Activated CD4-positive, alpha-beta T cell treated with anti-CD3 and anti-CD28 coated beads for 36 hours (primary cell): ENCODE data around the gene TXNDC17. TPM values are rescaled to one million over a fixed set of nuclear protein-coding genes. Genes with fewer than 3 reads are reported as not detected.
"Not testable (repeated sequence)": the region's sequence is repeated elsewhere in the genome, so short reads cannot be mapped to it uniquely, and the experiment has no call there.

Experiments used
- ATAC-seq: fragments of 200-7000 bp; cut with Tn5 transposase; one replicate; pipeline ENCODE4 v1.10.0; 2021; ENCODE audit warnings: mild to moderate bottlenecking, moderate library complexity
- CTCF ChIA-PET: fragments of 350-600 bp; sonication (Branson Sonifier 250); formaldehyde crosslinking; loops from one replicate; lab custom pipeline; 2021; ENCODE audit warnings: antibody characterized with exemption; lab: Charles Lee
- POLR2A ChIA-PET: fragments of 350-600 bp; sonication (Branson Sonifier 250); formaldehyde crosslinking; loops from one replicate; lab custom pipeline; 2021; ENCODE audit warnings: antibody characterized with exemption, inconsistent platforms; lab: Charles Lee
- DNase-seq: peaks from one replicate; pipeline ENCODE4 v3.0.0-alpha.2; 2020
- H3K27ac Mint-ChIP-seq: one replicate; pipeline ENCODE4 v1.8.0; 2021; ENCODE audit warnings: mixed read lengths
- H3K27me3 Mint-ChIP-seq: one replicate; pipeline ENCODE4 v1.8.0; 2021; ENCODE audit warnings: mixed read lengths
- H3K36me3 Mint-ChIP-seq: one replicate; pipeline ENCODE4 v1.8.0; 2021; ENCODE audit warnings: low read depth, mixed read lengths
- H3K4me1 Mint-ChIP-seq: one replicate; pipeline ENCODE4 v1.8.0; 2021; ENCODE audit warnings: mixed read lengths
- H3K4me3 Mint-ChIP-seq: one replicate; pipeline ENCODE4 v1.8.0; 2021; ENCODE audit warnings: mild to moderate bottlenecking, moderate library complexity, mixed read lengths
- H3K9me3 Mint-ChIP-seq: one replicate; pipeline ENCODE4 v1.8.0; 2021; ENCODE audit warnings: low read depth, mixed read lengths
- intact Hi-C, 2 experiments: fragments of 100-400 bp; cut with DNase I in 1 of 2; cut with micrococcal nuclease in 1 of 2; formaldehyde crosslinking; loops; one replicate each; pipeline versions ENCODE4 v1.14.2 to v1.15.1; 2022 to 2024; cut with DNase I, micrococcal nuclease
- total RNA-seq, 2 experiments: library from RNA; stranded (reverse); gene quantifications; one replicate each; pipeline ENCODE4 v1.2.3, GENCODE V29; 2021

The TXNDC17 gene
- total RNA-seq: 100 to 1,000 TPM in 1 of 2 experiments, 10 to 100 TPM in 1; 52.4 to 122 TPM

- DNase-seq (peak; percentile 96), ATAC-seq (peak; percentile 81)
- Mint-ChIP-seq H3K27me3 (no peaks in the 10 kb centered on the region), H3K4me1 (peaks cover 58% of the 10 kb centered on the region), H3K27ac (peak within 1 kb of the TSS; percentile 92), H3K4me3 (peak within 1 kb of the TSS; percentile 92), H3K9me3 (no peaks in the 10 kb centered on the region), H3K36me3 (peaks cover 30% of the 10 kb centered on the region)
- intact Hi-C loops: loop anchor here (1.0 to 10.0 kb wide), 13 partner anchors 11 to 1797 kb away; partner anchors contain the start of genes C17orf100 (in 2 of the 2), MED31 (in 2 of the 2), NLRP1 (in 2 of the 2) and ACADVL (in 1 of the 2)
- CTCF ChIA-PET: interaction anchor here (1.7 to 1.8 kb wide), 2 partner anchors 9 to 363 kb away, joined by 5 to 6 read pairs; no protein-coding TSS in a partner anchor
- POLR2A ChIA-PET: no interaction called here
Observed at GRCh38 chr17:6640536-6641246, at the start of gene TXNDC17, which contains the start of gene KIAA0753. TXNDC17 (plus strand) TSS chr17:6641060; CDS start chr17:6641083, 23 bp downstream. KIAA0753 (minus strand) TSS chr17:6640711; CDS start chr17:6635103, 5,608 bp downstream.

- ATAC-seq (no peak), DNase-seq (no peak)
- POLR2A ChIA-PET: interaction anchor here (0.6 kb wide), 1 partner anchor 25 kb away, joined by 3 read pairs; no protein-coding TSS in a partner anchor
- no peaks in the 10 kb centered on the region for H3K9me3 Mint-ChIP-seq
- peaks cover 58% of the 10 kb centered on the region for H3K36me3 Mint-ChIP-seq
- CTCF ChIA-PET: no interaction called here
- no peaks in the 10 kb centered on the region for H3K27me3 Mint-ChIP-seq
- intact Hi-C loops: no loop called here
- no peak overlapping the region for H3K4me3 Mint-ChIP-seq
- no peaks in the 10 kb centered on the region for H3K4me1 Mint-ChIP-seq
- H3K27ac Mint-ChIP-seq: no peak overlapping the region
Observed at GRCh38 chr17:6591599-6592158, 49.2 kb upstream of the TXNDC17 start.

GRCh38 chr17:6592173-6592572 lies 48.7 kb upstream of the TXNDC17 start:
- Mint-ChIP-seq H3K36me3 (peaks cover 59% of the 10 kb centered on the region), H3K4me1 (no peaks in the 10 kb centered on the region)

DNA sequence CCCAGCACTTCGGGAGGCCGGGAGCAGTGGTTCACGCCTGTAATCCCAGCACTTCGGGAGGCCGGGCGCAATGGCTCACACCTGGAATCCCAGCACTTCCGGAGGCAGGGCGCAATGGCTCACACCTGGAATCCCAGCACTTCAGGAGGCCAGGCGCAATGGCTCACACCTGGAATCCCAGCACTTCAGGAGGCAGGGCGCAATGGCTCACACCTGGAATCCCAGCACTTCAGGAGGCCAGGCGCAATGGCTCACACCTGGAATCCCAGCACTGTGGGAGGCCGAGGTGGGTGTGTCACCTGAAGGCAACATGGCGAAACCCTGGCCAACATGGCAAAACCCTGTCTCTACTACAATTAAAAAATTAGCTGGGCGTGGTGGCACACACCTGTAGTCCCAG lies 47.5 kb upstream of the TXNDC17 start:
- ATAC-seq, H3K27me3 Mint-ChIP-seq, H3K4me1 Mint-ChIP-seq, H3K27ac Mint-ChIP-seq, POLR2A ChIA-PET, H3K4me3 Mint-ChIP-seq, DNase-seq, H3K9me3 Mint-ChIP-seq, CTCF ChIA-PET, intact Hi-C loops: not testable (repeated sequence)
- peaks cover 50% of the 10 kb centered on the region for H3K36me3 Mint-ChIP-seq

More at GRCh38 chr17:6592173-6592572, 48.7 kb upstream of the TXNDC17 start:
- no peak overlapping the region for H3K4me3 Mint-ChIP-seq
- DNase-seq (no peak), ATAC-seq (no peak)
- H3K9me3 Mint-ChIP-seq: no peaks in the 10 kb centered on the region
- H3K27me3 Mint-ChIP-seq: no peaks in the 10 kb centered on the region
- intact Hi-C loops: no loop called here
- ChIA-PET CTCF (no interaction called here), POLR2A (no interaction called here)
- H3K27ac Mint-ChIP-seq: no peak overlapping the region

DNA sequence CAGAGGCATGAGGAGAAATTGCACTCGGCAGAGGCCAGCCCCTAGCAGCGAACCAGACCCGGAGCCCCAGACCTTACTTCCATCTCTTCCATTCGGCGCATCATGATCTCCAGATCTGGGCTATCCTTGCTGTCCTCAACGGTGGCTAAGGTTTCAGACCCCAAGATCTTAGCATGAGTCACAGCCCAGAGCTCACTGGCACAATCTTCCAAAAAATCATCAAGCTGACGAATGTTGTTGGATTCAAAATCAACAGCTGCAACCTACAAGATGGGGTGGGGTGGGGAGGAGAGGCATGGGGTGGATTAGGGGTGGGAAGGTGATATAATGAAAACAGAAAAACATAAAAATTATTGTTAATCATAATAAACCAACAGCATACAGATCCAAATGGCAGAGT lies 44.8 kb upstream of the TXNDC17 start:
- ATAC-seq (no peak), DNase-seq (no peak)
- Mint-ChIP-seq H3K9me3 (no peaks in the 10 kb centered on the region), H3K36me3 (peaks cover 41% of the 10 kb centered on the region), H3K27ac (no peak overlapping the region), H3K27me3 (no peaks in the 10 kb centered on the region), H3K4me1 (no peaks in the 10 kb centered on the region), H3K4me3 (no peak overlapping the region)
- CTCF ChIA-PET: no interaction called here
- intact Hi-C loops: no loop called here
- POLR2A ChIA-PET: no interaction called here

DNA sequence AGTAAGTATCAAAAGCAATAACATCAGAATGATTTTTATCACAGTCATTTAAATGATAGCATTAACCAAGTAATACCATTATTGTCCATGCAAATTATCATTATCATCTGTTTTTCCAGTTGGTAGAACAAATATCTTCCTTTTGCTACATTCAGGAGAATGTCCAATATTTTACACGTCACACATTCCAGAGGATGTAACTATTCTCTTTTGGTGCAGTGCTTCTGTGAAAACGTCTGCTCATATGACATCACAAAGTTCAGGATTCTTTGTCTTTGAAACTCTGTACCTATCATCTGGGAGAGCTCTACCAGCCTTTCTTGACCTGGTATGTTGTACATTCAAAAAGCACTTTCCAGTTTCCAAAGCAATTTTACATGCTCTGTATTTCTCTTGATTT lies 44.3 kb upstream of the TXNDC17 start:
- DNase-seq (no peak), ATAC-seq (no peak)
- Mint-ChIP-seq H3K27me3 (no peaks in the 10 kb centered on the region), H3K9me3 (no peaks in the 10 kb centered on the region), H3K4me1 (no peaks in the 10 kb centered on the region), H3K27ac (no peak overlapping the region), H3K36me3 (peaks cover 43% of the 10 kb centered on the region), H3K4me3 (no peak overlapping the region)
- ChIA-PET POLR2A (interaction anchor here (0.7 kb wide), 1 partner anchor 13 kb away, joined by 3 read pairs; no protein-coding TSS in a partner anchor), CTCF (interaction anchor here (1.0 kb wide), 1 partner anchor 13 kb away, joined by 3 read pairs; no protein-coding TSS in a partner anchor)
- intact Hi-C loops: no loop called here

- no peak overlapping the region for H3K4me3 Mint-ChIP-seq
- no peak for ATAC-seq
- intact Hi-C loops: no loop called here
- ChIA-PET CTCF (interaction anchor here (1.0 kb wide), 1 partner anchor 13 kb away, joined by 3 read pairs; no protein-coding TSS in a partner anchor), POLR2A (interaction anchor here (0.7 kb wide), 1 partner anchor 12 kb away, joined by 3 read pairs; no protein-coding TSS in a partner anchor)
- no peaks in the 10 kb centered on the region for H3K27me3 Mint-ChIP-seq
- H3K9me3 Mint-ChIP-seq: no peaks in the 10 kb centered on the region
- H3K27ac Mint-ChIP-seq: no peak overlapping the region
- peaks cover 41% of the 10 kb centered on the region for H3K36me3 Mint-ChIP-seq
- DNase-seq: no peak
- H3K4me1 Mint-ChIP-seq: no peaks in the 10 kb centered on the region
Observed at GRCh38 chr17:6596941-6597340, 43.9 kb upstream of the TXNDC17 start.

- CTCF ChIA-PET: no interaction called here
- POLR2A ChIA-PET: no interaction called here
- Mint-ChIP-seq H3K27ac (no peak overlapping the region), H3K9me3 (no peaks in the 10 kb centered on the region), H3K4me1 (no peaks in the 10 kb centered on the region), H3K36me3 (peaks cover 45% of the 10 kb centered on the region), H3K4me3 (no peak overlapping the region), H3K27me3 (no peaks in the 10 kb centered on the region)
- DNase-seq (no peak), ATAC-seq (no peak)
- intact Hi-C loops: no loop called here
Observed at GRCh38 chr17:6597727-6598126, 43.1 kb upstream of the TXNDC17 start.

- Mint-ChIP-seq H3K4me1 (no peaks in the 10 kb centered on the region), H3K4me3 (no peak overlapping the region), H3K36me3 (peaks cover 45% of the 10 kb centered on the region), H3K27me3 (no peaks in the 10 kb centered on the region), H3K9me3 (no peaks in the 10 kb centered on the region), H3K27ac (no peak overlapping the region)
- DNase-seq (no peak), ATAC-seq (no peak)
- ChIA-PET POLR2A (no interaction called here), CTCF (no interaction called here)
- intact Hi-C loops: no loop called here
Observed at GRCh38 chr17:6599364-6599763, 41.5 kb upstream of the TXNDC17 start.

DNA sequence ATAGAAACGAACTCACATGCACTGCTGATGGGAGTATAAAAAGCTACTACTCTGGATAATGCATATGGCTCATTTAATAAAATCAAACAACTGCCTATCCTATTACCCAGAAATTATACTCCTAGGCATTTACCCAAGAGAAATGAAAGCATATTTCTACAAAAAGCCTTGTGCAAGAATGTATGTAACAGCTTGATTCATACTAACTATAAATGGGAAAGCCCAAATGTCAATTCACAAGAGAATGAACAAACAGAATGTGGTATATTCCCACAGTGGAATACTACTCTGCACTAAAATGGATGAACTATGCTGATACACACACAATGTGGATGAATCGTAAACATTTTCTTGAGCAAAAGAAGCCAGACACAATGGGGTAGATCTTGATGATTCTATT lies 38.7 kb upstream of the TXNDC17 start:
- ATAC-seq: no peak
- H3K36me3 Mint-ChIP-seq: peaks cover 46% of the 10 kb centered on the region
- no peak overlapping the region for H3K4me3 Mint-ChIP-seq
- H3K4me1 Mint-ChIP-seq: no peaks in the 10 kb centered on the region
- no peaks in the 10 kb centered on the region for H3K27me3 Mint-ChIP-seq
- H3K9me3 Mint-ChIP-seq: no peaks in the 10 kb centered on the region
- intact Hi-C loops: no loop called here
- H3K27ac Mint-ChIP-seq: no peak overlapping the region
- DNase-seq: no peak
- ChIA-PET POLR2A (no interaction called here), CTCF (interaction anchor here (0.7 kb wide), 1 partner anchor 86 kb away, joined by 4 read pairs; no protein-coding TSS in a partner anchor)

- ChIA-PET CTCF (no interaction called here), POLR2A (no interaction called here)
- no peak for DNase-seq
- peaks cover 46% of the 10 kb centered on the region for H3K36me3 Mint-ChIP-seq
- no peak overlapping the region for H3K27ac Mint-ChIP-seq
- H3K9me3 Mint-ChIP-seq: no peaks in the 10 kb centered on the region
- no peaks in the 10 kb centered on the region for H3K4me1 Mint-ChIP-seq
- no peak overlapping the region for H3K4me3 Mint-ChIP-seq
- no peaks in the 10 kb centered on the region for H3K27me3 Mint-ChIP-seq
- no peak for ATAC-seq
- intact Hi-C loops: no loop called here
Observed at GRCh38 chr17:6603744-6604325, 37.0 kb upstream of the TXNDC17 start.
